Fibroblast of villous mesenchyme (primary cell): ENCODE results near the gene COL17A1. TPM values are rescaled to one million over a fixed set of nuclear protein-coding genes. Genes with fewer than 3 reads are reported as not detected.

Experiments used
- DNase-seq: peaks from one replicate; pipeline ENCODE4 v3.0.0-alpha.2; 2010; ENCODE audit warnings: low read depth
- H3K4me3 ChIP-seq: 2 replicates; pipeline ENCODE4 v1.5.1; 2011; ENCODE audit warnings: low read depth, mild to moderate bottlenecking, low read length
- total RNA-seq: library from RNA; depleted of rRNA; stranded (reverse); fragments of >200 nt; gene quantifications from 2 replicates; pipeline ENCODE4 v1.2.3, GENCODE V29; 2012
- TF ChIP-seq, protein P1 (sequence below): IDR thresholded peaks from 2 replicates; pipeline ENCODE4 v1.5.1; 2012; ENCODE audit warnings: low read depth, mild to moderate bottlenecking, low read length; ENCODE audit not compliant: insufficient read depth

The COL17A1 gene
- total RNA-seq, 1 donor = not detected

DNA sequence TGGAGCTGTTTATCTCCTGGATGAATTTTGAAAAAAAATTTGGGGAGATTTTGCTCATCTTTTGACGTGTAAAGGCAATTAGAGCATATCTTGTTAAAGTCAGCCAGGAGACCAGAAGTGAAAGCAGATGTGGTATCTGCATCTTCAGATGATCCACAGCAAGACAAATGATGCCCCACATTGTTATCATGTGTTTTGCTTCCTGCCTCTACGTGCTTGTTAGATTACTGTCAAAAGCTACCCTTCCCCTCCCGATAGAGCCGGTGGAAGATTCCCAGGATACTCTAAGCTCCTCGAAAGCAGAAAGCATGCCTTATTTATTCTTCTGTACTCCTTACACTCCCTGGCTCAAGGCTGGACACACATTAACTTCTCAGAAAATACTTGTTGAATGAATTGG, 12.9 kb downstream of the COL17A1 start:
- TF ChIP-seq, protein P1, sequence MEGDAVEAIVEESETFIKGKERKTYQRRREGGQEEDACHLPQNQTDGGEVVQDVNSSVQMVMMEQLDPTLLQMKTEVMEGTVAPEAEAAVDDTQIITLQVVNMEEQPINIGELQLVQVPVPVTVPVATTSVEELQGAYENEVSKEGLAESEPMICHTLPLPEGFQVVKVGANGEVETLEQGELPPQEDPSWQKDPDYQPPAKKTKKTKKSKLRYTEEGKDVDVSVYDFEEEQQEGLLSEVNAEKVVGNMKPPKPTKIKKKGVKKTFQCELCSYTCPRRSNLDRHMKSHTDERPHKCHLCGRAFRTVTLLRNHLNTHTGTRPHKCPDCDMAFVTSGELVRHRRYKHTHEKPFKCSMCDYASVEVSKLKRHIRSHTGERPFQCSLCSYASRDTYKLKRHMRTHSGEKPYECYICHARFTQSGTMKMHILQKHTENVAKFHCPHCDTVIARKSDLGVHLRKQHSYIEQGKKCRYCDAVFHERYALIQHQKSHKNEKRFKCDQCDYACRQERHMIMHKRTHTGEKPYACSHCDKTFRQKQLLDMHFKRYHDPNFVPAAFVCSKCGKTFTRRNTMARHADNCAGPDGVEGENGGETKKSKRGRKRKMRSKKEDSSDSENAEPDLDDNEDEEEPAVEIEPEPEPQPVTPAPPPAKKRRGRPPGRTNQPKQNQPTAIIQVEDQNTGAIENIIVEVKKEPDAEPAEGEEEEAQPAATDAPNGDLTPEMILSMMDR = no peak
- DNase-seq = no peak
- H3K4me3 ChIP-seq = no peak overlapping the region

GRCh38 chr10:104069613-104070012, 16.1 kb downstream of the COL17A1 start:
- H3K4me3 ChIP-seq = no peak overlapping the region
- no peak for DNase-seq
- TF ChIP-seq, protein P1 = no peak

DNA sequence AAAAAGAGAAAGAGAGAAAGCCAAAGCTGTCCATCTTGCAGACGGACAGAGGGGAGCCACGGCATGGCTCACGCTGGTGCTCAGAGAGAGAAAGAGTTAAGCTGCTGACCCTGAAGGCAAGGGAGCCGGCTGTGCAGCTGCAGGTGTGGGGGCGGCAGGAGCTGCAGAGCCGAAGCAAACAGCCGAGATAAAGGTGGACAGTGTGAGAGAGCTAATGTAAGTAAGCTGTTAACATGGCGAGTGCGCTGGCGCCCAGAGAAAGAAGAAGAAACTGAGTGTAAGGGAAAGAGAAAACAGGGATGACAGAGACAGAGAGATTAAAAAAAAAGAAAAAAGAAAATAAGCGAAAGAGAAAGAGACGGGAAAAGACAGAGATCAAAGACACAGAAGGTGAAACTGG, 18.2 kb downstream of the COL17A1 start:
- TF ChIP-seq, protein P1 = no peak
- DNase-seq = no peak
- H3K4me3 ChIP-seq = peak overlapping the region; percentile 17

DNA sequence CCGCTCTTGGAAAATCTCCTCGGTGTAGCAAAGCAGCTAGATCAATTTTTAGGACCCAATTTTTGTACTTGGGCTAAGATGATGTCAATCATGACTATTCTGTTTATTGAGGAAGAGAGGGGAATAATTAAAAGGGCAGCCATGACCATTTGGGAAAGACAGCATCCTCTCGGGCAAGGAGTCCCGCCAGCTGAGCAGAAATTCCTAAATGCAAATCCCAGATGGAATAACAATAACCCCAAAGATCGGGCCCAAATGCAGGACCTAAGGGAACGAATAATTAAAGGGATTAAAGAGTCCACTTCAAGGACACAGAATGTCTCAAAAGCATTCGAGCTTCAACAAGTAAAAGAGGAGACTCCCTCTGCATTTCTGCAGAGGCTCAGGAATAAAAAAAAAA, 18.7 kb downstream of the COL17A1 start:
- no peak overlapping the region for H3K4me3 ChIP-seq
- DNase-seq = no peak
- TF ChIP-seq, protein P1 = no peak

DNA sequence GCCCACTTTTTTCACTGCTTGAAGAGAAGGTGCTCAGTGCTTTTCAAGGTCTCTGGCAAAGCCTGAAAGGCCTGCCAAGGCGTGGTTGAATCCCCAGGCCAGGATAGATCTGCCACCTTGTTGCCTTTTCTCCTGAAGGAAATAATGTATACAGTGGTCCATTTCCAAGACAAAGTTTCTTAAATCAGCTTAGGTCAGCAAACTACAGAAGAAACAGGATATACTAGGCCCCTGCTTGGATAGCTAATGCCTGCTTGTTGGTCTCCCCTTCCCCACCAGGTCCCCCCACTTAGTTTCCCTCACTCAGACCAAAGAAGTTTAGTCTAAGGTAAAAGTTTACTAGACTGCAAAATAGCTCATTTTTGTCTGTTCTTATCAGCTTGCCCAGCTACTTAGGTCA, 19.9 kb downstream of the COL17A1 start:
- no peak overlapping the region for H3K4me3 ChIP-seq
- DNase-seq = no peak
- TF ChIP-seq, protein P1 = no peak

GRCh38 chr10:104061196-104061595, 24.5 kb downstream of the COL17A1 start:
- TF ChIP-seq, protein P1 = no peak
- no peak for DNase-seq
- no peak overlapping the region for H3K4me3 ChIP-seq

DNA sequence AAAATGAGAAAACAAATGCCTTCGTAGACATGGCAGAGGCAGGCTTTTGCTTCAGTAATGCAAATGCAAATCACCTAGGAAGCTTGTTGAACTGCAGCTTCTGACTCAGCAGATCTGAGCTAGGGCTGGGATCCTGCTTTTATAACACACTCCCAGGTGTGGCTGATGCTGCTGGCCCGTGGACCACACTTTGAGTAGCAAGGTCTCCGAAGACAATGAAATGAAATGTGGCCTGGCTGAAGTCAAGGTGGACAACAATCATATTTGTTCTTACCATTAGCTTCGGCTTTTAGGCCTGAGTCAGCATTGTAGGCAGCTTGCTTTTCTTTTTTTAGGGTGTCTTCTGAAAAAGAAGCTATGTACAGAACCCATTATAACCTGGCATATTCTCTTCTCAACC, 26.3 kb downstream of the COL17A1 start:
- TF ChIP-seq, protein P1 = no peak
- no peak for DNase-seq
- H3K4me3 ChIP-seq = no peak overlapping the region
